SK-N-SH (cell line): ENCODE data around the gene RAD51B. TPM values are rescaled to one million over a fixed set of nuclear protein-coding genes. Genes with fewer than 3 reads are reported as not detected.

Source experiments
- CTCF ChIA-PET: fragments of 300-600, 350-600 bp; formaldehyde crosslinking; extraction: SDS; loops from one replicate; lab custom pipeline; 2021; lab: Yijun Ruan, JAX
- POLR2A ChIA-PET: fragments of 350-600 bp; sonication (Branson Sonifier 250); formaldehyde crosslinking; extraction: SDS; loops from one replicate; lab custom pipeline; 2020; ENCODE audit warnings: antibody characterized with exemption, inconsistent platforms; lab: Yijun Ruan, JAX
- DNase-seq: peaks from one replicate; pipeline ENCODE4 v3.0.0; 2012
- H2AFZ ChIP-seq: fragments of 200-600 bp; sonication (generic); 2 replicates; pipeline ENCODE4 v1.8.1; 2016; ENCODE audit warnings: antibody characterized with exemption, mild to moderate bottlenecking, low read depth
- H3F3A ChIP-seq: fragments of 200-600 bp; sonication (generic); replicated peaks from 2 replicates; pipeline ENCODE3; 2016; ENCODE audit warnings: antibody characterized with exemption, mild to moderate bottlenecking; ENCODE audit not compliant: insufficient read depth
- H3K27ac ChIP-seq, 2 experiments: fragments of 200-500 bp in 1 of 2; fragments of 200-600 bp in 1 of 2; sonication (Bioruptor generic) in 1 of 2; sonication (generic), shearing (Covaris generic) in 1 of 2; 2 replicates each; pipeline versions ENCODE4 v1.5.1 to v1.6.1; 2014 to 2016; ENCODE audit warnings: low read depth in 2 of 2, inconsistent platforms in 1 of 2, low read length in 1 of 2, mild to moderate bottlenecking in 1 of 2, mixed read lengths in 1 of 2
- H3K27me3 ChIP-seq: fragments of 200-600 bp; sonication (generic), shearing (Covaris generic); 2 replicates; pipeline ENCODE4 v1.6.1; 2016; ENCODE audit warnings: mixed run types; ENCODE audit not compliant: insufficient read depth
- H3K36me3 ChIP-seq, 2 experiments: fragments of 200-500 bp in 1 of 2; fragments of 200-600 bp in 1 of 2; sonication (Bioruptor generic) in 1 of 2; sonication (generic) in 1 of 2; replicated peaks in 1 of 2; 2 replicates each; pipeline versions ENCODE3 to v1.5.1; 2014 to 2016; ENCODE audit warnings: low read length in 1 of 2, mild to moderate bottlenecking in 1 of 2; ENCODE audit not compliant: insufficient read depth in 2 of 2, control insufficient read depth in 1 of 2
- H3K4me1 ChIP-seq, 2 experiments: fragments of 200-500 bp in 1 of 2; fragments of 200-600 bp in 1 of 2; sonication (Bioruptor generic) in 1 of 2; sonication (generic), shearing (Covaris generic) in 1 of 2; 2 replicates each; pipeline versions ENCODE4 v1.5.1 to v1.6.1; 2014 to 2016; ENCODE audit warnings: low read depth in 1 of 2, low read length in 1 of 2, mixed run types in 1 of 2; ENCODE audit not compliant: insufficient read depth in 2 of 2, control insufficient read depth in 1 of 2
- H3K4me2 ChIP-seq: fragments of 200-600 bp; sonication (generic), shearing (Covaris generic); 2 replicates; pipeline ENCODE4 v1.6.1; 2017; ENCODE audit warnings: mixed run types
- H3K4me3 ChIP-seq, 2 experiments: fragments of 200-500 bp in 1 of 2; fragments of 200-600 bp in 1 of 2; sonication (Bioruptor generic) in 1 of 2; sonication (generic), shearing (Covaris generic) in 1 of 2; 2 replicates each; pipeline versions ENCODE4 v1.5.1 to v1.8.1; 2014 to 2016; ENCODE audit warnings: low read depth in 2 of 2, inconsistent platforms in 1 of 2, low read length in 1 of 2, mild to moderate bottlenecking in 1 of 2, mixed read lengths in 1 of 2, moderate library complexity in 1 of 2
- H3K79me2 ChIP-seq: fragments of 200-600 bp; sonication (generic); 2 replicates; pipeline ENCODE4 v1.8.1; 2017; ENCODE audit warnings: mild to moderate bottlenecking; ENCODE audit not compliant: insufficient read depth
- H3K9ac ChIP-seq: fragments of 200-600 bp; sonication (generic); 2 replicates; pipeline ENCODE4 v1.6.1; 2017; ENCODE audit warnings: mixed run types
- H3K9me2 ChIP-seq: fragments of 200-600 bp; sonication (generic); 2 replicates; pipeline ENCODE4 v1.6.1; 2017; ENCODE audit warnings: mixed run types
- H3K9me3 ChIP-seq: fragments of 200-600 bp; sonication (generic); 2 replicates; pipeline ENCODE4 v1.6.1; 2017; ENCODE audit warnings: mixed run types, mild to moderate bottlenecking, moderate library complexity
- H4K20me1 ChIP-seq: fragments of 200-600 bp; sonication (generic); 2 replicates; pipeline ENCODE4 v1.6.1; 2017; ENCODE audit warnings: mild to moderate bottlenecking, mixed run types; ENCODE audit not compliant: insufficient read depth
- CTCF ChIP-seq: fragments of 200-600 bp; sonication (generic); IDR thresholded peaks from 2 replicates; pipeline ENCODE4 v1.6.1; 2017; ENCODE audit warnings: antibody characterized with exemption, mild to moderate bottlenecking, moderate library complexity
- ELF1 ChIP-seq: IDR thresholded peaks from 2 replicates; pipeline ENCODE4 v1.4.0; 2012
- EP300 ChIP-seq, 2 experiments: IDR thresholded peaks; 2 replicates each; pipeline versions ENCODE4 v1.4.0 to v1.6.1; 2012; ENCODE audit warnings: borderline replicate concordance in 1 of 2, low read depth in 1 of 2, low read length in 1 of 2
- EZH2phosphoT487 ChIP-seq: fragments of 200-600 bp; sonication (generic); IDR thresholded peaks from 2 replicates; pipeline ENCODE4 v1.6.1; 2017; ENCODE audit warnings: low read depth, mixed run types, mild to moderate bottlenecking, antibody characterized with exemption, moderate library complexity, borderline replicate concordance
- FOXJ3 ChIP-seq: sonication (generic); formaldehyde crosslinking; IDR thresholded peaks from 2 replicates; pipeline ENCODE4 v1.5.1; 2020; ENCODE audit warnings: mild to moderate bottlenecking, missing genetic modification reagents
- FOXM1 ChIP-seq: IDR thresholded peaks from 2 replicates; pipeline ENCODE4 v1.4.0; 2012; ENCODE audit warnings: low read depth, mild to moderate bottlenecking
- JUND ChIP-seq: IDR thresholded peaks from 2 replicates; pipeline ENCODE4 v1.4.0; 2012
- MXI1 ChIP-seq: IDR thresholded peaks from 2 replicates; pipeline ENCODE4 v1.6.1; 2012; ENCODE audit warnings: mild to moderate bottlenecking, low read depth, low read length, improper control_type of control experiment
- NRF1 ChIP-seq: IDR thresholded peaks from 2 replicates; pipeline ENCODE4 v1.6.1; 2012; ENCODE audit warnings: low read depth, mild to moderate bottlenecking, low read length
- PBX3 ChIP-seq: IDR thresholded peaks from 2 replicates; pipeline ENCODE4; 2012
- TEAD4 ChIP-seq: IDR thresholded peaks from 2 replicates; pipeline ENCODE4 v1.4.0; 2012; ENCODE audit warnings: mild to moderate bottlenecking, borderline replicate concordance; ENCODE audit not compliant: insufficient read depth
- YY1 ChIP-seq: IDR thresholded peaks from 2 replicates; pipeline ENCODE4 v1.4.0; 2012; ENCODE audit warnings: low read depth, mild to moderate bottlenecking
- WGBS: methylation state at CpG from one replicate; pipeline ENCODE4 v1.1.6; 2017; ENCODE audit warnings: low lambda C conversion rate; 5-methylcytosine and 5-hydroxymethylcytosine counted together
- polyA plus RNA-seq, 3 experiments: library from polyadenylated mRNA; depleted of rRNA; stranded (reverse); fragments of >200 nt; gene quantifications; 2 replicates each; pipeline ENCODE4 v1.2.3, GENCODE V29; 2012
- TF ChIP-seq, protein P1 (sequence below): IDR thresholded peaks from 2 replicates; pipeline ENCODE4 v1.4.0; 2012; ENCODE audit warnings: low read depth
- TF ChIP-seq, protein P2 (sequence below): IDR thresholded peaks from 2 replicates; pipeline ENCODE4 v1.6.1; 2012; ENCODE audit warnings: mild to moderate bottlenecking, low read depth, low read length, moderate library complexity

Gene RAD51B
- polyA plus RNA-seq, 1 of the 3 experiments (the other 2 are of a cell fraction): 6.0 TPM

GRCh38 chr14:68140076-68140741 is 320.6 kb downstream of the RAD51B start (continued):
- TF ChIP-seq CTCF (no peak), TEAD4 (peak; percentile 97), EP300 (IDR thresholded peaks at IDR 0.05; ENCODE audit: borderline replicate concordance in 1 of 2, low read depth in 1 of 2, low read length in 1 of 2) (peak; percentile 57 to 99), JUND (peak; percentile 88), ELF1 (no peak), NRF1 (no peak), FOXJ3 (CRISPR knock-in tag) (no peak), PBX3 (peak; percentile 91), MXI1 (no peak), EZH2phosphoT487 (no peak), YY1 (peak; percentile 57; the same call in 1 of the 2 replicates)
- TF ChIP-seq, protein P1, sequence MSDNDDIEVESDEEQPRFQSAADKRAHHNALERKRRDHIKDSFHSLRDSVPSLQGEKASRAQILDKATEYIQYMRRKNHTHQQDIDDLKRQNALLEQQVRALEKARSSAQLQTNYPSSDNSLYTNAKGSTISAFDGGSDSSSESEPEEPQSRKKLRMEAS: peak; percentile 76
- TF ChIP-seq, protein P2, sequence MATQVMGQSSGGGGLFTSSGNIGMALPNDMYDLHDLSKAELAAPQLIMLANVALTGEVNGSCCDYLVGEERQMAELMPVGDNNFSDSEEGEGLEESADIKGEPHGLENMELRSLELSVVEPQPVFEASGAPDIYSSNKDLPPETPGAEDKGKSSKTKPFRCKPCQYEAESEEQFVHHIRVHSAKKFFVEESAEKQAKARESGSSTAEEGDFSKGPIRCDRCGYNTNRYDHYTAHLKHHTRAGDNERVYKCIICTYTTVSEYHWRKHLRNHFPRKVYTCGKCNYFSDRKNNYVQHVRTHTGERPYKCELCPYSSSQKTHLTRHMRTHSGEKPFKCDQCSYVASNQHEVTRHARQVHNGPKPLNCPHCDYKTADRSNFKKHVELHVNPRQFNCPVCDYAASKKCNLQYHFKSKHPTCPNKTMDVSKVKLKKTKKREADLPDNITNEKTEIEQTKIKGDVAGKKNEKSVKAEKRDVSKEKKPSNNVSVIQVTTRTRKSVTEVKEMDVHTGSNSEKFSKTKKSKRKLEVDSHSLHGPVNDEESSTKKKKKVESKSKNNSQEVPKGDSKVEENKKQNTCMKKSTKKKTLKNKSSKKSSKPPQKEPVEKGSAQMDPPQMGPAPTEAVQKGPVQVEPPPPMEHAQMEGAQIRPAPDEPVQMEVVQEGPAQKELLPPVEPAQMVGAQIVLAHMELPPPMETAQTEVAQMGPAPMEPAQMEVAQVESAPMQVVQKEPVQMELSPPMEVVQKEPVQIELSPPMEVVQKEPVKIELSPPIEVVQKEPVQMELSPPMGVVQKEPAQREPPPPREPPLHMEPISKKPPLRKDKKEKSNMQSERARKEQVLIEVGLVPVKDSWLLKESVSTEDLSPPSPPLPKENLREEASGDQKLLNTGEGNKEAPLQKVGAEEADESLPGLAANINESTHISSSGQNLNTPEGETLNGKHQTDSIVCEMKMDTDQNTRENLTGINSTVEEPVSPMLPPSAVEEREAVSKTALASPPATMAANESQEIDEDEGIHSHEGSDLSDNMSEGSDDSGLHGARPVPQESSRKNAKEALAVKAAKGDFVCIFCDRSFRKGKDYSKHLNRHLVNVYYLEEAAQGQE: peak; percentile 66; the same call in 1 of the 2 replicates

DNA sequence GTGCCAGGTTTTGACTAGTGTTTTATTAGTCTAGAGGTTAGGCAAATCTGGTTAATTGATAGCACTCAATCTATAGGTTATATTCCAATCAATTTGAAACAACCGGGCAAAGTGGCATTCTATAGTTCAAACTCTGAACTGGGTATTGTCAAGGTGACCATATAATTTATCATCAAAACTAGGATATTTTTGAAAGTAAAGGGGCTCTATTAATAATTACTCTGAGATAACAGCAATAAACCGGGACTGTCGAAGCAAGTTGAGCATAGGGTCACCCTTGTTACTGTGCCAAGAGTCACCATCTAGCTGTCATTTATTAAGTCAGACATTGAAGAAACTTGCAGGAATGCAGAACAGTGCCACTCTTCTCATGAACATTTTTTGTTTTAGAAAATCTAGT is 321.2 kb downstream of the RAD51B start:
- DNase-seq: no peak
- H3F3A ChIP-seq: peaks cover 67% of the 10 kb centered on the region
- WGBS: 66% methylated on average over 3 of the region's 3 CpGs
- peak overlapping the region; percentile 95 to 100 for H3K27ac ChIP-seq
- peak overlapping the region; percentile 89 for H3K9ac ChIP-seq
- CTCF ChIA-PET: interaction anchor here (1.2 kb wide), 1 partner anchor 10 kb away, joined by 3 read pairs; no protein-coding TSS in a partner anchor
- H3K36me3 ChIP-seq: no peaks in the 10 kb centered on the region
- no peaks in the 10 kb centered on the region for H4K20me1 ChIP-seq
- no peaks in the 10 kb centered on the region for H3K9me2 ChIP-seq
- no peak overlapping the region for H3K4me3 ChIP-seq
- POLR2A ChIA-PET: no interaction called here
- H3K79me2 ChIP-seq: no peaks in the 10 kb centered on the region
- H3K4me2 ChIP-seq: peak overlapping the region; percentile 67
- H3K4me1 ChIP-seq: peaks cover 19 to 81% of the 10 kb centered on the region in 2 experiments
- H3K9me3 ChIP-seq: no peaks in the 10 kb centered on the region
- TF ChIP-seq FOXM1 (no peak), JUND (no peak)
- TF ChIP-seq, all 33 proteins: peak for 0
- Histone ChIP-seq H3K27me3 (no peaks in the 10 kb centered on the region), H2AFZ (no peak overlapping the region)
